Astrocyte (in vitro differentiated cells and primary cell): ENCODE data around the gene SLC5A12.

Experiments used
- CTCF ChIP-seq: IDR thresholded peaks from 2 replicates; pipeline ENCODE4 v1.5.1; 2011; ENCODE audit warnings: low read depth, mild to moderate bottlenecking, inconsistent platforms, low read length, moderate library complexity; ENCODE audit not compliant: insufficient read depth
- EZH2 ChIP-seq: IDR thresholded peaks from 2 replicates; pipeline ENCODE4 v1.6.1; 2012; ENCODE audit warnings: mild to moderate bottlenecking, low read length, inconsistent platforms; ENCODE audit not compliant: insufficient read depth

DNA sequence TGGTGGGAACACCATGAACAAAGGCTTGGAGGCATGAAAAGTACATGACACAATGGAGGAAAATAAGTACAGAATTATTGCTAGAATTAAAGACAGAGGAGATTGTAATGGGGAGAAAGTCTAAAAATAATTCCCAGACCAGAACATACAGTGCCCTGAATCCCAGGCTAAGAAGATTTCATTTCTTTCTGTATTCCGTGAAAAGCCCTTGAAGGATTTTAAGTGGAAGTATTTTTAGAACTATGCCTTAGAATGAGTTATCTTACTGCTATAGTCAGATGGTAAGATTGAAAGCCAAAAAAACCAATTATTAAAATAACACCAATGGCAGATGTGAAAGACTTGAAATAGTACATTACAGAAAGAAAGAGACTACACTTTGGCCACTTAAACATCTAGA is 36.1 kb upstream of the SLC5A12 start:
- TF ChIP-seq CTCF (no peak), EZH2 (no peak)
